ENCODE measurements around the gene NOL9. TPM values are rescaled to one million over a fixed set of nuclear protein-coding genes. Genes with fewer than 3 reads are reported as not detected.

NOL9 gene
- total and polyA plus RNA-seq, 2 donors (not counting 3 experiments of a cell fraction or from before 2014, with no cell fraction given) = 14.1 to 42.9 TPM

DNA sequence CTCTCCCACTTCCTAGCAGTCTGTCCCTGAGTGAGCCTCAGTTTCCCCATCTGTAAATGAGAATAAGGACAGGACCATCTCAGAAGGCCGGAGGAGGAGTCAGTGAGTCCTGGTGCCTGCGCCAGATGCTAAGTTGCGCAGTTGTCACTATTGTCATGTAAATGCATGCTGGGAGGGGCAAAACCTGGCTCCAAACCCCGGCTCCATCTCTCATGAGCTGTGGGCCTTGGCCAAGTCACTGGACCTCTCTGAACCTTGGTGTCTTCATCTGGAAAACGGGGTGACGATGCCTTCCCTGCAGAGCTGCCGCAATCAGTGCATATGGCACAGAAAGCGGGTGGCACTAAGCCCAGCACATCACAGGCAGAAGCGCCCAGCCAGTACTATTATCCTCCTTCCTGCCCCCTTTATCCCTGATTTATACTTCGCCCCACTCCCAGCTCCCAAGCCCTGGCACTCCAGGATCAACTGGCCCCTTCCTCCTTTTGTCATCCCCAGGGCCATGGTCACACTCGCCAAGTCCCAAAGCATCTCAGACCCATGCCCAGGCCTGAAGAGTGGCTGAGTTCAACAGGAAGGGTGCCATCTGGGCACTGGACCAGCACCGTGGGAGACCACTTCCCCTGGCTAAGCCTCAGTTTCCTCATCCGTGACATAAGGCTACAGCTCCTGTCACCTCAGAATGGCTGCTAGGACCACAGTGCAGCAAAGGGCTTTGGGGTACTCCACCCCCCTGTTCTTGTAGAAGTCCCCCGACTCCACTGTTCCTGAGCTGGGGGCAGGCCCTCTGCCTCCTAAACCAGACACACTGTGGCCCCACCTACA lies 58.6 kb downstream of the NOL9 start:
- Histone ChIP-seq H3K4me1 (ENCODE audit: control insufficient read depth, extremely low read depth, insufficient read depth, low read length) (peaks cover 37% of the 10 kb centered on the region), H3K9ac (replicated peaks; ENCODE audit: extremely low read depth, insufficient read depth, low read length) (no peak overlapping the region), H3K4me3 (replicated peaks in 1 of 3; ENCODE audit: insufficient read depth in 1 of 3, low read depth in 1 of 3, low read length in 3 of 3) (no peak overlapping the region), H3K9me1 (replicated peaks; ENCODE audit: control insufficient read depth, extremely low read depth, insufficient read depth, low read length) (no peaks in the 10 kb centered on the region), H3K79me2 (ENCODE audit: control insufficient read depth, insufficient read depth, low read length) (no peaks in the 10 kb centered on the region), H2AFZ (ENCODE audit: low read depth, low read length) (no peak overlapping the region), H4K20me1 (replicated peaks; ENCODE audit: control insufficient read depth, extremely low read depth, insufficient read depth, low read length) (no peaks in the 10 kb centered on the region), H3K27me3 (ENCODE audit: control insufficient read depth in 2 of 2, insufficient read depth in 2 of 2, low read length in 2 of 2) (no peaks in the 10 kb centered on the region), H3K27ac (ENCODE audit: insufficient read depth, low read depth, low read length) (no peak overlapping the region), H3K4me2 (ENCODE audit: insufficient read depth, low read length) (no peak overlapping the region), H3K9me3 (replicated peaks; ENCODE audit: control insufficient read depth, insufficient read depth, low read length) (no peaks in the 10 kb centered on the region), H3K36me3 (ENCODE audit: control insufficient read depth in 2 of 2, extremely low read depth in 1 of 2, insufficient read depth in 2 of 2, low read length in 2 of 2) (no peaks in the 10 kb centered on the region)
- intact Hi-C loops (cut with micrococcal nuclease) = loop anchor here (10.0 kb wide), 1 partner anchor 289 kb away; the partner anchor contains the start of gene CAMTA1
- no peak for FAIRE-seq
- CTCF ChIA-PET = interaction anchor here (1.5 to 10.9 kb wide), 2 partner anchors 10 to 28 kb away, joined by 6 to 113 read pairs; no protein-coding TSS in a partner anchor
- no TSS peak for BruUV-seq (replicated peaks)
- dilution Hi-C loops (cut with MboI; ENCODE audit: extremely low pct_ligation_motif_present, low sequenced_read_pairs) = no loop called here
- no peak for TF ChIP-seq FOS (IDR thresholded peaks at IDR 0.05; ENCODE audit: borderline replicate concordance, insufficient read depth, low read length)
- TF ChIP-seq EZH2 (IDR thresholded peaks at IDR 0.05; ENCODE audit: borderline replicate concordance, low read depth, low read length, severe bottlenecking) = no peak
- TF ChIP-seq, protein P1, sequence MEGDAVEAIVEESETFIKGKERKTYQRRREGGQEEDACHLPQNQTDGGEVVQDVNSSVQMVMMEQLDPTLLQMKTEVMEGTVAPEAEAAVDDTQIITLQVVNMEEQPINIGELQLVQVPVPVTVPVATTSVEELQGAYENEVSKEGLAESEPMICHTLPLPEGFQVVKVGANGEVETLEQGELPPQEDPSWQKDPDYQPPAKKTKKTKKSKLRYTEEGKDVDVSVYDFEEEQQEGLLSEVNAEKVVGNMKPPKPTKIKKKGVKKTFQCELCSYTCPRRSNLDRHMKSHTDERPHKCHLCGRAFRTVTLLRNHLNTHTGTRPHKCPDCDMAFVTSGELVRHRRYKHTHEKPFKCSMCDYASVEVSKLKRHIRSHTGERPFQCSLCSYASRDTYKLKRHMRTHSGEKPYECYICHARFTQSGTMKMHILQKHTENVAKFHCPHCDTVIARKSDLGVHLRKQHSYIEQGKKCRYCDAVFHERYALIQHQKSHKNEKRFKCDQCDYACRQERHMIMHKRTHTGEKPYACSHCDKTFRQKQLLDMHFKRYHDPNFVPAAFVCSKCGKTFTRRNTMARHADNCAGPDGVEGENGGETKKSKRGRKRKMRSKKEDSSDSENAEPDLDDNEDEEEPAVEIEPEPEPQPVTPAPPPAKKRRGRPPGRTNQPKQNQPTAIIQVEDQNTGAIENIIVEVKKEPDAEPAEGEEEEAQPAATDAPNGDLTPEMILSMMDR (IDR thresholded peaks at IDR 0.05; ENCODE audit: extremely low read depth in 1 of 2, insufficient read depth in 1 of 2, low read depth in 1 of 2, low read length in 2 of 2) = no peak
- TF ChIP-seq MYC (IDR thresholded peaks at IDR 0.05; ENCODE audit: low read depth, low read length) = no peak
- TF ChIP-seq GATA2 (IDR thresholded peaks at IDR 0.05; ENCODE audit: insufficient read depth, insufficient read length, low read depth, low read length) = no peak
- TF ChIP-seq POLR2A (IDR thresholded peaks at IDR 0.05; ENCODE audit: low read depth, low read length) = no peak
- TF ChIP-seq, protein P2, sequence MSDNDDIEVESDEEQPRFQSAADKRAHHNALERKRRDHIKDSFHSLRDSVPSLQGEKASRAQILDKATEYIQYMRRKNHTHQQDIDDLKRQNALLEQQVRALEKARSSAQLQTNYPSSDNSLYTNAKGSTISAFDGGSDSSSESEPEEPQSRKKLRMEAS (IDR thresholded peaks at IDR 0.05; ENCODE audit: insufficient read depth, insufficient read length) = no peak
- TF ChIP-seq POLR2AphosphoS5 (IDR thresholded peaks at IDR 0.05; ENCODE audit: insufficient read depth, low read depth, low read length) = no peak
- no peak for DNase-seq (ENCODE audit: low read depth, low spot score)
- POLR2A ChIA-PET = no interaction called here

Data from endothelial cell of umbilical vein (primary cell).